ENCODE results near the gene MYO1A. TPM values are rescaled to one million over a fixed set of nuclear protein-coding genes. Genes with fewer than 3 reads are reported as not detected.

MYO1A gene
- polyA plus RNA-seq, 1 of the 3 experiments (the other 2 are of a cell fraction) = not detected

GRCh38 chr12:57093415-57094207 lies 43.7 kb upstream of the MYO1A start:
- 75% methylated on average over 19 of the region's 24 CpGs for WGBS (ENCODE audit: low lambda C conversion rate)
- Histone ChIP-seq H3K27me3 (ENCODE audit: insufficient read depth) (no peaks in the 10 kb centered on the region), H3K9ac (no peak overlapping the region), H3K9me3 (no peaks in the 10 kb centered on the region), H3F3A (replicated peaks; ENCODE audit: insufficient read depth) (peaks cover 5% of the 10 kb centered on the region), H4K20me1 (ENCODE audit: insufficient read depth) (peaks cover 35% of the 10 kb centered on the region), H3K27ac (ENCODE audit: low read depth in 2 of 2, low read length in 1 of 2) (no peak overlapping the region), H3K4me1 (ENCODE audit: control insufficient read depth in 1 of 2, insufficient read depth in 2 of 2, low read depth in 1 of 2, low read length in 1 of 2) (peaks cover 9 to 20% of the 10 kb centered on the region in 2 experiments; a peak in 2 of 4 replicates), H3K9me2 (no peaks in the 10 kb centered on the region), H3K36me3 (replicated peaks in 1 of 2; ENCODE audit: control insufficient read depth in 1 of 2, insufficient read depth in 2 of 2, low read length in 1 of 2) (peaks cover 28 to 46% of the 10 kb centered on the region in 2 experiments), H2AFZ (ENCODE audit: low read depth) (no peak overlapping the region), H3K4me2 (no peak overlapping the region; the same call in 1 of the 2 replicates), H3K4me3 (ENCODE audit: low read depth in 2 of 2, low read length in 1 of 2) (no peak overlapping the region), H3K79me2 (ENCODE audit: insufficient read depth) (peaks cover 39% of the 10 kb centered on the region)
- peak; percentile 89 for DNase-seq
- CTCF ChIA-PET = interaction anchor here (0.7 to 23.2 kb wide), 13 partner anchors 12 to 145 kb away, joined by 3 to 339 read pairs (median 6); partner anchors contain the start of genes NEMP1, STAT6 and TAC3
- peak; percentile 58 for TF ChIP-seq SMC3 (IDR thresholded peaks at IDR 0.05; ENCODE audit: low read depth, low read length)
- TF ChIP-seq RCOR1 (IDR thresholded peaks at IDR 0.05; ENCODE audit: low read length) = no peak
- TF ChIP-seq CTCF (IDR thresholded peaks at IDR 0.05) = peak; percentile 64
- peak; percentile 73 for TF ChIP-seq RAD21 (IDR thresholded peaks at IDR 0.05; ENCODE audit: low read length)
- POLR2A ChIA-PET = no interaction called here

GRCh38 chr12:57092876-57093414 lies 43.0 kb upstream of the MYO1A start:
- H3K4me2 ChIP-seq = peak overlapping the region; percentile 89; the same call in 1 of the 2 replicates
- no peaks in the 10 kb centered on the region for H3K27me3 ChIP-seq (ENCODE audit: insufficient read depth)
- H3K9ac ChIP-seq = no peak overlapping the region
- H2AFZ ChIP-seq (ENCODE audit: low read depth) = no peak overlapping the region
- CTCF ChIA-PET = interaction anchor here (0.7 to 23.2 kb wide), 17 partner anchors 13 to 146 kb away, joined by 3 to 339 read pairs (median 4); partner anchors contain the start of genes NEMP1, STAT6 and TAC3
- no peak overlapping the region for H3K27ac ChIP-seq (ENCODE audit: low read depth in 2 of 2, low read length in 1 of 2)
- peaks cover 9 to 25% of the 10 kb centered on the region in 2 experiments; a peak in 2 of 4 replicates for H3K4me1 ChIP-seq (ENCODE audit: control insufficient read depth in 1 of 2, insufficient read depth in 2 of 2, low read depth in 1 of 2, low read length in 1 of 2)
- POLR2A ChIA-PET = interaction anchor here (0.6 kb wide), 1 partner anchor 565 kb away, joined by 3 read pairs; no protein-coding TSS in a partner anchor
- 95% methylated on average over 4 of the region's 4 CpGs for WGBS (ENCODE audit: low lambda C conversion rate)
- H3K9me3 ChIP-seq = no peaks in the 10 kb centered on the region
- H3K9me2 ChIP-seq = no peaks in the 10 kb centered on the region
- peaks cover 39% of the 10 kb centered on the region for H3K79me2 ChIP-seq (ENCODE audit: insufficient read depth)
- peaks cover 11% of the 10 kb centered on the region for H3F3A ChIP-seq (replicated peaks; ENCODE audit: insufficient read depth)
- H3K4me3 ChIP-seq (ENCODE audit: low read depth in 2 of 2, low read length in 1 of 2) = no peak overlapping the region
- peaks cover 35% of the 10 kb centered on the region for H4K20me1 ChIP-seq (ENCODE audit: insufficient read depth)
- DNase-seq = no peak
- TF ChIP-seq TAF1 (IDR thresholded peaks at IDR 0.05; ENCODE audit: borderline replicate concordance, low read depth, low read length) (no peak), CTCF (IDR thresholded peaks at IDR 0.05) (no peak), EP300 (IDR thresholded peaks at IDR 0.05; ENCODE audit: borderline replicate concordance in 1 of 2, low read depth in 1 of 2, low read length in 1 of 2) (no peak), SIN3A (IDR thresholded peaks at IDR 0.05; ENCODE audit: borderline replicate concordance, low read depth, low read length) (no peak), FOSL2 (IDR thresholded peaks at IDR 0.05; ENCODE audit: borderline replicate concordance, low read depth) (no peak), RCOR1 (IDR thresholded peaks at IDR 0.05; ENCODE audit: low read length) (no peak), SMC3 (IDR thresholded peaks at IDR 0.05; ENCODE audit: low read depth, low read length) (no peak), MXI1 (IDR thresholded peaks at IDR 0.05; ENCODE audit: low read depth, low read length) (no peak), GABPA (IDR thresholded peaks at IDR 0.05; ENCODE audit: low read depth) (no peak), EZH2phosphoT487 (IDR thresholded peaks at IDR 0.05; ENCODE audit: borderline replicate concordance, low read depth) (no peak), USF1 (IDR thresholded peaks at IDR 0.05; ENCODE audit: borderline replicate concordance, low read depth) (no peak), JUND (IDR thresholded peaks at IDR 0.05) (no peak), MAX (IDR thresholded peaks at IDR 0.05; ENCODE audit: low read depth) (no peak), YY1 (IDR thresholded peaks at IDR 0.05; ENCODE audit: low read depth) (no peak), ELF1 (IDR thresholded peaks at IDR 0.05) (no peak)
- H3K36me3 ChIP-seq (replicated peaks in 1 of 2; ENCODE audit: control insufficient read depth in 1 of 2, insufficient read depth in 2 of 2, low read length in 1 of 2) = peaks cover 28 to 46% of the 10 kb centered on the region in 2 experiments

All from SK-N-SH (cell line).